Suprapubic skin (tissue), 4 donors: ENCODE results near the gene LENG8. TPM values are rescaled to one million over a fixed set of nuclear protein-coding genes. Genes with fewer than 3 reads are reported as not detected.

Experiments used
- DNase-seq, 2 donors: peaks; one replicate each; pipeline ENCODE4 v3.0.0-alpha.2; 2019; ENCODE audit warnings: low spot score in 2 of 2
- H3K27ac ChIP-seq: fragments of 200-600 bp; sonication (generic); one replicate; pipeline ENCODE4 v1.5.1; 2019
- H3K27me3 ChIP-seq: fragments of 200-600 bp; sonication (generic); one replicate; pipeline ENCODE4 v1.5.1; 2019
- H3K36me3 ChIP-seq: fragments of 200-600 bp; sonication (generic); one replicate; pipeline ENCODE4 v1.5.1; 2019
- H3K4me1 ChIP-seq: fragments of 200-600 bp; sonication (generic); one replicate; pipeline ENCODE4 v1.5.1; 2019
- H3K4me3 ChIP-seq: fragments of 200-600 bp; sonication (generic); one replicate; pipeline ENCODE4 v1.5.1; 2019; ENCODE audit warnings: mild to moderate bottlenecking
- H3K9me3 ChIP-seq: fragments of 200-600 bp; sonication (generic); one replicate; pipeline ENCODE4 v1.5.1; 2019
- CTCF ChIP-seq, 2 donors: fragments of 200-600 bp in 1 of 2; fragments of 450-650 bp in 1 of 2; sonication (generic) in 1 of 2; IDR thresholded peaks; one replicate each; pipeline ENCODE4 v1.5.1; 2016 to 2019; ENCODE audit warnings: antibody characterized with exemption in 2 of 2, mild to moderate bottlenecking in 1 of 2, moderate library complexity in 1 of 2
- EP300 ChIP-seq: sonication (generic); formaldehyde crosslinking; IDR thresholded peaks from one replicate; pipeline ENCODE4 v1.6.1; 2017; ENCODE audit warnings: antibody characterized with exemption
- POLR2A ChIP-seq, 2 donors: fragments of 450-650 bp; IDR thresholded peaks; one replicate each; pipeline ENCODE4 v1.6.1; 2017; ENCODE audit warnings: antibody characterized with exemption in 2 of 2, mild to moderate bottlenecking in 2 of 2, moderate library complexity in 2 of 2
- POLR2AphosphoS5 ChIP-seq, 3 donors: sonication (generic); formaldehyde crosslinking; IDR thresholded peaks; one replicate each; pipeline ENCODE4 v1.6.1; 2017; ENCODE audit warnings: antibody characterized with exemption in 3 of 3
- whole genome bisulfite sequencing: methylation state at CpG from one replicate; pipeline ENCODE4 v1.1.5; 2018; 5-methylcytosine and 5-hydroxymethylcytosine counted together
- total RNA-seq, 4 donors: library from RNA; depleted of rRNA; stranded (reverse); fragments of >200 nt; gene quantifications; one replicate each; pipeline ENCODE4 v1.1.0, GENCODE V29; 2016

Gene LENG8
- total RNA-seq, 4 donors from 2014 or later, result 80.4 to 410 (median 124) TPM

- H3K4me3 ChIP-seq, result no peak overlapping the region
- H3K36me3 ChIP-seq, result peaks cover 92% of the 10 kb centered on the region
- TF ChIP-seq EP300 (no peak), POLR2AphosphoS5 (IDR thresholded peaks at IDR 0.05) (no peak), CTCF (IDR thresholded peaks at IDR 0.05) (no peak), POLR2A (IDR thresholded peaks at IDR 0.05) (no peak)
- peaks cover 26% of the 10 kb centered on the region for H3K4me1 ChIP-seq
- no peak overlapping the region for H3K27ac ChIP-seq
- H3K9me3 ChIP-seq, result no peaks in the 10 kb centered on the region
- 92% methylated on average over 41 of the region's 42 CpGs for WGBS
- DNase-seq, result no peak
- no peaks in the 10 kb centered on the region for H3K27me3 ChIP-seq
Measured at GRCh38 chr19:54457773-54458647, 9.0 kb downstream of the LENG8 start.

- Histone ChIP-seq H3K27me3 (no peaks in the 10 kb centered on the region), H3K4me3 (no peak overlapping the region), H3K36me3 (peaks cover 85% of the 10 kb centered on the region), H3K27ac (no peak overlapping the region), H3K4me1 (peaks cover 33% of the 10 kb centered on the region), H3K9me3 (no peaks in the 10 kb centered on the region)
- no peak for DNase-seq
- whole genome bisulfite sequencing, result 70% methylated on average over 3 of the region's 11 CpGs
- TF ChIP-seq POLR2AphosphoS5 (IDR thresholded peaks at IDR 0.05) (no peak), POLR2A (IDR thresholded peaks at IDR 0.05) (no peak), CTCF (IDR thresholded peaks at IDR 0.05) (no peak)
Measured at GRCh38 chr19:54458648-54459281, 9.8 kb downstream of the LENG8 start.

GRCh38 chr19:54459282-54460229 is 10.6 kb downstream of the LENG8 start:
- peaks cover 41% of the 10 kb centered on the region for H3K4me1 ChIP-seq
- no peaks in the 10 kb centered on the region for H3K27me3 ChIP-seq
- H3K9me3 ChIP-seq, result no peaks in the 10 kb centered on the region
- peaks cover 77% of the 10 kb centered on the region for H3K36me3 ChIP-seq
- 71% methylated on average over 7 of the region's 16 CpGs for WGBS
- no peak overlapping the region for H3K27ac ChIP-seq
- DNase-seq, result peak in 1 of 2 donors; percentile 69
- H3K4me3 ChIP-seq, result no peak overlapping the region
- TF ChIP-seq CTCF (IDR thresholded peaks at IDR 0.05) (no peak), POLR2AphosphoS5 (IDR thresholded peaks at IDR 0.05) (no peak), EP300 (no peak), POLR2A (IDR thresholded peaks at IDR 0.05) (no peak)

GRCh38 chr19:54460230-54461005 is 11.4 kb downstream of the LENG8 start:
- WGBS, result 72% methylated on average over 24 of the region's 39 CpGs
- Histone ChIP-seq H3K36me3 (peaks cover 68% of the 10 kb centered on the region), H3K9me3 (no peaks in the 10 kb centered on the region), H3K27me3 (no peaks in the 10 kb centered on the region), H3K27ac (no peak overlapping the region), H3K4me3 (no peak overlapping the region), H3K4me1 (peaks cover 45% of the 10 kb centered on the region)
- no peak for DNase-seq
- TF ChIP-seq EP300 (no peak), CTCF (IDR thresholded peaks at IDR 0.05) (no peak), POLR2A (IDR thresholded peaks at IDR 0.05) (no peak), POLR2AphosphoS5 (IDR thresholded peaks at IDR 0.05) (no peak)
